HG03039 (cell line): ENCODE measurements around the gene DOCK4.
"Not testable (repeated sequence)": the region's sequence is repeated elsewhere in the genome, so short reads cannot be mapped to it uniquely, and the experiment has no call there.

Source experiments
- ATAC-seq: cut with Tn5 transposase; IDR thresholded peaks from one replicate; pipeline ENCODE4 v1.9.1; 2021; ENCODE audit warnings: mild to moderate bottlenecking, moderate library complexity; ENCODE audit not compliant: unreplicated experiment

The DOCK4 gene

DNA sequence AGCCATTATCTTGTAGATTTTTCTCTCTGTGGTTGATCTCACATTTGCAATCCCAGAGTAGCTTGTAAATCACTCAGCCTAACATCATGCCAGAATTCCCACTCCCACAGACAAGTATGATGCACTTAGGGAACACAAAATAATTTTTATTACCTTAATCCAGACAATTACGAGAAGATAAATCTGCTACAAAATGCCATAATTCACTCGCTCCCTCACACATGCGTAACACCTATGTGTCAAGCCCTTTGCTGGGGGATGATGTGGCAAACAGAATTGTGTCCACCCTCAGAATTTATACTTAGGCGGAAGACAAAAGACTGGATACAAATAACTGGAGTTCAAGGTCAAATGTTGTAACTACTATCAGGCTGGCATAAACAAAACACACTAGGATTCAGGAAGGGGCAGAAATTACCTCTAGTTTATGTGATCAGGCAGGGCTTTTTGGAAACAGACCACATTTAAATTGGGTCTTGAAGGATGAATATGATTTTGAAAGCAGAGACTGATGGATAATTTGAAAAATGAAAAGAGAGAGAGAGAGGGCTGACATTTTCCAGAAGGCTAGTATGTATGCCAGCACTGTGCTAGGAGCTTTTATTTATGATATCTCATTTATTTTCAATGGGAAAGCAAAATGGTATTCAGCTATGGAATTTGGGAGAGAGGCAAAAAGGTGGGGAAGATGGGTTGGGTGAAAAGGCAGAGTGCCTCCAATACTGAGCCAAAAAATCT lies 69.8 kb downstream of the DOCK4 start:
- no peak for ATAC-seq

DNA sequence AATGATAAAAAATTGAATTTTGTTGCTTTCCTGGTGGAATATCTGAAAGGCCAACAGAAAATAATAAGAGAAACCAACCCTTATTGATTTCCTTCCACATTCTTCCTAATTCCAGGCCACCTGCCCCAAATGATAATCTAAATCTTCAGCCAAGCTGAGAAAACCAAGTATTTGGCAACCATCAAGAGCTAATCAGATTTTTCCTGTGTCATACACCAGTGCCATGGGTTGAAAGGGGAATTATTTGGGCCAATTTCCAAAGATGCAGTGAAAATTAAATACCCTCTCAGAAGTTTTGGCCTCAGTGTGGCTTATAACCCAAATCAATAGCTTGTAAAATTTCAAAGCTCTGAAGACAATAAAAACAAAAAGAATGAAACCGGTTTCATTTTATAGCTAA lies 70.4 kb downstream of the DOCK4 start:
- ATAC-seq, result no peak

DNA sequence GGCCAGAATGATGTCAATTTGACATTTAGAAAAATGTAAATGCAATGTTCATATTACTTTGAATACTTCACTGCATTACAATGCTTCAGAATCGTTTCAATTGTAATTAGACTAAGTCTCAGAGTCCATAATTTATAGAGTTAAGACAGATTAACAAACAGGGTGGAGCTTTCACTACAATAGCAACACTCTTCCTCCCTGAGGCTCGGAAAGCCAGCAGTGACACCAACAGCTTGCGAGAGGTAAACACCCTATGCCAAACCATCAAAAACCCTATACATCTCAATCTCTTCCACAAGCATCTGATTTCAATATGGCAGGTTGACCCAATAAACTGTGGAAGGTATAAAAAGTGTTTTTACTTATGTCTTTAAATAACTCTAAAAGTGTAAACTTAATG lies 72.2 kb downstream of the DOCK4 start:
- no peak for ATAC-seq

DNA sequence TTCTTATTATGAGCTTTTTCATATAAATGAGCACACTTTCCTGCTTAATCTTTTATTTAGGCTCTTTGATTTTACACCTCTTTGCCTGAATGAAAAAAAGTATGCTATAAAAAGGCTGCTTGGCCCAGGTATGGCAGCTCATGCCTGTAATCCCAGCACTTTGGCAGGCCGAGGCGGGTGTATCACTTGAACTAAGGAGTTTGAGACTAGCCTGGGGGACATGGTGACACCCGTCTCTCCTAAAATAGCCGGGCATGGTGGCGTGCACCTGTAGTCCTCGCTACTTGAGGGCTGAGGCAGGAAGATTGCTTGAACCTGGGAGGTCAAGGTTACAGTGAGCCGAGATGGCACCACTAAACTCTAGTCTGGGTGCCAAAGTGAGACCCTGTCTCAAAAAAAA lies 72.9 kb downstream of the DOCK4 start:
- no peak for ATAC-seq

DNA sequence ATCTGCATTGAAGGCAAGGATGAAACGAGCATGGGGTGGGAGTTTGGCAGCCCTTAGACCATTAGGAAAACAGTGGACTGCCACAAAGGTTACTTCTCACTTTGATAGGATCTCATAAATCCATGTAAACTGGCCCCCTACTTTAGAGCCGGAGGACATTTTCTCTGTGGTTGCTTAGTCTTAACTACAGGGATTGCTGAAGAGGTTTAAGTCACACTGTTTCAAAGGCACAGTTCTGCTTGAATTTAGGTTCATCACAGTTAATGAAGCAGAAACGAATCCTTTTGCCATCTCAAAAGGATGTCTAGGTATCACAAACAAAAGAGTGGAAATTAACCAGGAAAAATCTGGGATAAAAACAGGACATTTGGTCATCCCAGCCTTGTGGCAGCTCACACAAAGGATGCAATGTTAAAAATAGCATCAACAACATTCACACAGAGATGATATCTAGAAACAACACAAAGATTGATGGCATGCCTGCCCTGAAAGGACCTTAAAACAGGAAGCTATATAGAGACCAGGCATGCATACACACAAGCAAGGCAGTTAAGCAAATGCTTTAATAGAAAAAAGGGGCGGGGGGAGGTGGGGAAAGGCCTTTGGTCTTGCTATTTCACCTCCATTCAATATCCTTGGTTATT lies 74.0 kb downstream of the DOCK4 start:
- no peak for ATAC-seq

DNA sequence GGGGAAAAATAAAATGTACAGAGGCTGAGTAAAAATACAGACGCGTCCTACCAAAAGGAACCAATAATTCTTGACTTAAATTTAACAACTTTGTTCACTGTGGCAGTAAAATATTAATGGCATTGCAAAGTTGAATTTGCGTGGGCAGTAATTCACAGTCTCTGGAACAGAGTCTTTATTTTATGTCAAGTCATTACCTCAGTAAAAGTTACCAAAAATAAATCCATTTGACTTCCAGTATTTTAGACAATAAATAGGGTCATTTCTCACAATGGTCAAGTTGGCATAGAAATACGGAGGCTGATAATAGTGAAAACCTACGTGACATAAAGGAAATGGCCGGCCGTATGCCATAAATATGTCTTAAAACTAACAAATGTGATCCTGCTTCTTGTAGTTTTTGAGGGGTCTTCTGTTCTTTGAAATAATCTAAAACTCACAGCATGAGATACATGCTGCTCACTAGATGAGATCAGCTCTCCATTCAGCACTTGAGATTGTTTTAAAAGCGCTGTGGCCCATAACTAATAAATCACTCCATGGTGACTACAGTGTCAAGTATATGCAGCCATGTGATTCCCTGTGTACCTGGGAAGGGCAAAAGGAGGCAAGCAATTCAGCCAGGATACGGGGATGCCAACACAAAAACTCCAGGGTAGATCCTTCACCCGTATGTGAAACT lies 75.3 kb downstream of the DOCK4 start:
- ATAC-seq, result no peak

DNA sequence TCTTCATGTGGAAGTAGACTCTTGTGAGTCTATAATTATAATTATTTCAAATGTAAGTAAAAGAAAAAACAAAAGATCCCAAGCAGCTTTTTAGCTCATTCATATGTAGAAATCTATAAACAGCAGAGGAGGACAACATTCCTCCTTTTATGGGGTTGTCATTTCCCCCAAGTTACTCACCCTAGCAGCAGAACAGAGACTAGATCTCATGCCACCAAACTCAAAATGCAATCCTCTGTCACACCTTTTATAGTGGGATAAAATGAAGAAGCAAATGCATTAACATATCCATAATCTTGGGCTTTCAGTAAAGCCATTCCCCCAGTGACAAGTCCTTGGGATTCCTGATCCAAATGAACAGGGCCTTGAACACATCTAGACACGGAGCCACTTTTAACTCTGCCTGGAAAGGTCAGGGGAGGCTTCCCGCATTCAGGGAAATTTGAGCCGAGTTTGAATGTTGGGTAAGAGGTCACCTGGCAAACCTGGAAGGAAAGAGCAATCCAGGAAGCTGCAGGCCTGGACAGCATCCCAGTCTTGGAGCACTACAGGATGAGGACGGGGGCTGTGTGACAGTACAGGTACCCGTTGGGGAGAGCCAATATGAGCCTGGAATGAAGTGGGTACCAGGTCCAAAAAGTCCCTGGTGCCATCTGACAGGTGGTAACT lies 76.4 kb downstream of the DOCK4 start:
- ATAC-seq, result no peak

DNA sequence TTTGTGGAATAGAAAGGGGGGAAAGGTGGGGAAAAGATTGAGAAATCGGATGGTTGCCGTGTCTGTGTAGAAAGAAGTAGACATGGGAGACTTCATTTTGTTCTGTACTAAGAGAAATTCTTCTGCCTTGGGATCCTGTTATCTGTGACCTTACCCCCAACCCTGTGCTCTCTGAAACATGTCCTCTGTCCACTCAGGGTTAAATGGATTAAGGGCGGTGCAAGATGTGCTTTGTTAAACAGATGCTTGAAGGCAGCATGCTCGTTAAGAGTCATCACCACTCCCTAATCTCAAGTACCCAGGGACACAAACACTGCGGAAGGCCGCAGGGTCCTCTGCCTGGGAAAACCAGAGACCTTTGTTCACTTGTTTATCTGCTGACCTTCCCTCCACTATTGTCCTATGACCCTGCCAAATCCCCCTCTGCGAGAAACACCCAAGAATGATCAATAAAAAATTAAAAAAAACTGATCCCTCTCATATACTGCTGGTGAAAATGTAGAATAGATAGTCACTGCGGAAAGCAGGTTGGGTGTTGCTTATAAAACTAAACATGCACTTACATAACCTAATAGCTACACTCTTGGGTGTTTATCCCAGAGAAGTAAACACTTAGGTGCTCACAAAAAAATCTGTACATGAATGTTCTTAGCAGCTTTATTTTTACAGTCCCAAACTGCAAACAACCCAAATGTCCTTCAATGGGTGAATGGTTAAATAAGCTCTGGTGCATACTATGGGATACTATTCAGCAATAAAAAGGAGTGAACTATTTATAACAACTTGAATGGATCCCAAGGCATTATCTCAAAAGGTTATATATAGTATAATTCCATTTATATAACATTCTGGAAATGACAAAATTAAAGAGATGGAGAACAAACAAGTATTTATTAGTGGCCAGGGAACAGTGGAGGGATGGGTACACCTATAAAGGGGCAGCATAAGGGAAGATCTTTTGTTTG lies 77.5 kb downstream of the DOCK4 start:
- ATAC-seq, result not testable (repeated sequence)

DNA sequence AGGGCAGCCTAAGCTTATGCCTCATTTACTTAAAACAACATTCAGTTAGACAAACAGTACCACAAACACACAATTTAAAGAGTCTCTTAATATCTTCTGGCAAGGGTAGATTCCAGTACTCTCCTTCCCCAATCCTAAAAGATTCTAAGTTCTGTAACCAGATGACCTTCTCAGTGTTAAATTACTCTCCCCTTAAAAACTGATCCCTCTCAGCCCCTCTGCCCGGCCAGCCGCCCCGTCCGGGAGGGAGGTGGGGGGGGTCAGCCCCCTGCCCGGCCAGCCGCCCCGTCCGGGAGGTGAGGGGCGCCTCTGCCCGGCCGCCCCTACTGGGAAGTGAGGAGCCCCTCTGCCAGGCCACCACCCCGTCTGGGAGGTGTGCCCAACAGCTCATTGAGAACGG lies 78.2 kb downstream of the DOCK4 start:
- ATAC-seq, result not testable (repeated sequence)

DNA sequence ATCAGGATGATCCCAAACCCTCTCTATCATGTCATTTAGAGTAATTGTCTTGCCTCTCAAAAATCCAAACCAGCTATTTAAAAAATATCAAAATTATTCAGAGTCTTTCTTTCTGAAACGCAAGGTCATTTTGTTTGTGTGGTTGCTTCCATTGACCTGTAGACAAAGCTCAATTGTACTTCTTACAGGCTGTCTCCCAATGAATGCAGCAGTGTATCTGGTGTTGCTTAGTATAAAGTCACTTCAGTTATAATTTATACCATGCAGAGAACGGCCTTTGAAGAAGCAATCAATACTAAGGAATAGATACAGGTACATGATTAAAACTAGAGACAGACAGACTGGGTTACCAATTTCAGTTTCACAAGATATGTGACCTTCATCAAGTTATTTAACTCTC lies 80.9 kb downstream of the DOCK4 start:
- no peak for ATAC-seq

DNA sequence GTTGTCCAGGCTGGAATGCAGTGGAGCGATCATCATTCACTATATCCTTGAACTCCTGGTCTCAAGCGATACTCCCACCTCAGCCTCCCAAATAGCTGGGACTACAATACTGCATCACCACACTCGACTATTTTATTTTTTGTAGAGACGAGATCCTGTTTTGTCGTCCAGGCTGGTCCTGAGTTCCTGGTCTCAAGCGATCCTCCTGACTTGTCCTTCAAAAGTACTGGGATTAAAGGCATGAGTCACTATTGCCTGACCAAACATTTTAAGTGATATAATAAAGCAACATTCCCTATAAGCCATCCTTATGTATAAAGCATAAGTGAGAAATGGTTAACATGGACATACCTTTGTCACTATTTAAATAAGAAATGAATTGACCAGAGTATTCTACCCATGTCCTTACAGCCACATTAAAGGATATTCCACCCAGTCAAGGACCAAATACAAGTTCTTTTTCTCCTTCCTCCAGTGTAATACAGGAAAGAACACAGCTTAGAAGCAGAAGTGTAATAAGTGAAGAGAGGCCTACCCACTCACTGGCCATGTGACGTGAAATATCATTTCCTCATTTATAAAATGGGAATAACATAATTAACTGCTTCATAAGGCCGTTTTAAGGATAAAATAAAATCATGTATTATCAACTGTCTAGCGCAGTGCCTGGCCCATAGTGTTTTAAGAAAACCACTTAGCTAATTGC lies 82.0 kb downstream of the DOCK4 start:
- no peak for ATAC-seq

DNA sequence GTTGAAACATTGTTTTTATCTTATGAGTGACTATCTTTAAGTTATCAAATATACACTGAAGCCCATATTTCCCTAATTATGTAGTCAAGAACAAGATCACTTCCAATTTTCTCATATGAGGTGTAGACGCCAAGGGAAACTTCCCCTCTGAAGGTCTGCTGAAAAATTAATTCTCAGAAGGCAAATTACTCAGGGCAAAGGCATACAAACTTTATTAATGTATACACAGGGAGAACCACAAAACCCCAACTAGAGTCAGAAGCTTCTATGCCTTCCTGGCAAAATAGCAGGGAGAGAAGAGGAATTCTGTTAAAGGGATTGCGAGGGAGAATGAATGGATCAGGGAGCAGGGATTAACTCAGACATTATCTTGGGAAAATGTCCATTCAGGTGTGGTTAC lies 83.4 kb downstream of the DOCK4 start:
- ATAC-seq, result no peak

DNA sequence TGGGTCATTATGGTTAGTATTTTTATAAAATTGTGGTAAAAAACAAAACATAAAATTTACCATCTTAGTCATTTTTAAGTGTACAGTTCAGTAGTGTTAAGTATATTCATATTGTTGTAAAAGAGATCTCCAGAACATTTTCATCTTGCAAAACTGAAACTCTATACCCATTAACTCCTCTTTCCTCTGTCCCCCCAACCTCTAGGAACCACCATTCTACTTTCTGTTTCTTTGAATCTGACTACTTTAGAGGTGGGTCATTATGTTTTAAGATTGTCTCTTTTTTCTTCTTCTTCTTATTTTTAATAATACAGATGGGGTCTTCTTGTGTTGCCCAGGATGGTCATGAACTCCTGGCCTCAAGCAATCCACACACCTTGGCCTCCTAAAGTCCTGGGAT lies 84.1 kb downstream of the DOCK4 start:
- ATAC-seq, result no peak

DNA sequence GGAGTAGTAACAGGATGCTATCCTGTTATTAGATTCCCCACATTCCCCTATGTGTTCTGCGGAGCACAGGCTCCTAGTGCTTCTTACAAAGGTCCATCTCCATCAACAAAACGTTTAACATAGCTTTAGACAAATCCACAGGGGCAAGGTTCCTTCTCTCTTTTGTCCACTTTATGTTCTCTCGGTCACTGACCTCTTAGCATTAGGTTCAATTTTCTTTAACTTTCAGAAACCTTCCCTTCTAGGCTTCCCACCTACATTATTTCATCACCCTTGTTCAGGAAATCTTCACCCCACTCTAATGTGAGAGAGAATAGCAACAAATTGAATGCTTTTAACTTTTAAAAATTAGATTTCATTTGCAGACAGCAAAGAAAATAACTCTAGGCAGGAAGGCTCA lies 84.9 kb downstream of the DOCK4 start:
- ATAC-seq, result no peak

DNA sequence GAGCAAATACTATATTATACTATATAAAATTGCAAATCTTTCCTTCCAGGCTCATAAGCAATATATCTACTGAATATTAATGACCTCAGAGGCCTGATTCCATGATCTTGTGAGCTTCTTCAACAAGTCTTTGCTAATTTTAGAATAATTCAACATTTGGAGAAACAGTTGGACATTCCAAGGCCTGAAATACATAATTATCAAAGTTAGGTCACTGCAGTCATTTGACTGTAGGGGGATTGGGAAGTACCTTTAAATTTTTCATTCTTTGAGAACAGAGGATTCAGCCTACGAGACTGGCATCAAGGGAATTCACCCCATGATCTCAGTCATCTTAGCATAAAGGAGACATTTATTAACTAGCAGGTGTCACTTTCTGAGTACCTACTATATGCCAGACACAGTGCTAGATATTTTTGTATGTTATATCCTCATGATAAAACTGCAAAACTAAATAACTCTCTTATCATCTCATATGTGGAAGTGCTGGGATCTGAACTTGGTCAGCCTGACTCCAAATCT lies 85.4 kb downstream of the DOCK4 start:
- no peak for ATAC-seq

DNA sequence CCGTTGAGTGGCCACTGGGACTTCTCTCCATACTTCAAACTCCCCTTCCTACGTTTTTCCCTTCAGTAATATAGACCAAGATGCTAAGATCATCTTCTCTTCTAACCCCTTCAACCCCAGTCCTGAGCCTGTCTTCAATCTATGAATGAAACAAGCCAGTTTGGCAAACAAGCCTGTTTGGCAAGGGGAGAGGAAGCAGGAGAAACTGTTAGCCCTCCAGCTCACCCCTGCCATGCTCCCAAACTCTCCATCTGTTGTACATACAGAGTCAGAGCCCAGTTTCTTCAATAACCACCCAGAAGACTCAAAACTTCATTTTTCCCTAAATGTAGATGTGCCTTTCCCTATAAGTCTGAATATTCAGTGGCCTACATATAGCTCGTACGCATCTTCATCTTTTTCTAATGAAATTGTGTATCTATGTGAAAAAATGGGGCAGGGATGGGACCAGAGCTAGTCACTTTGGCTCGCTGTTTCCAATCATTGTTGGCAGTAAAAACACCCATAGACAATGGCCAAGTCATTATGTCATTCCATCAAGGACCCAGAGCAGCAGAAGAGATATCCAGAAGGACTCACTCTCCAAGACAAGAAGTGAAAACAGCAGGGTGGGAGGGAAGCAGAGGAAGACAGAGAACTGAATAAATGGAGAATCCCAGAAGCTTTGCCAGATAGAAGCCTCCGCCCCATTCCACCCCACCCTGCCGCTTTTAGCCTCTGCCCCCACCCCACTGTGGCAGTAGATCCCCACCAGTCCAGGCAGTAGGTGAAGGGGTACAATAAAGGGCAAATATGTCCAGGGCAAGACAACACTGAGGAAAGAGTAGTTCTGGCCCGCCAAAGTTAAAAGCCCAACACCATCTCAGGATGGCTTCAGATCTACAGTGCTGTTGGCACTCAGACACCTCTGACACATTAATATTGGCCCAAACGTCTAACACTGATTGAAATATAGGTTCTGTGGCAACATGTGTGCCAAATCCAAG lies 87.3 kb downstream of the DOCK4 start:
- no peak for ATAC-seq

DNA sequence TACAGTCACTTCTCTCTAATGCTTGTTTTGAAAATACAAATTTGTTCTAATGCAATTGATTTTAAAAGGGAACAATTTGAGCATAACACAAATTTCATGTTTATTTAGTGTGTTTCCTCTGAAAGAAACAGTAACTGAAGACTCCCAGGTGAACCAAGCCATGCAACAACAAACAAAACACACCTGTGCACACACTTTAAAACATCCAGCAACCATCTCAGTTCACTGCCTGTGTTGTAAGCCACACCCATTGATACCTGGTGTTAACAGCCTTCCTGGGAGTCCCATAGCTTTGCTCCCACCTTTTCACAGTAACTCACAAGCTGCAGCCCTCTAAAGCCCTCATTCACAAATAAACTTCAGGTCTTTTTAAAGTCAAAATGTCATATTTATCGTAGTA lies 89.3 kb downstream of the DOCK4 start:
- no peak for ATAC-seq

DNA sequence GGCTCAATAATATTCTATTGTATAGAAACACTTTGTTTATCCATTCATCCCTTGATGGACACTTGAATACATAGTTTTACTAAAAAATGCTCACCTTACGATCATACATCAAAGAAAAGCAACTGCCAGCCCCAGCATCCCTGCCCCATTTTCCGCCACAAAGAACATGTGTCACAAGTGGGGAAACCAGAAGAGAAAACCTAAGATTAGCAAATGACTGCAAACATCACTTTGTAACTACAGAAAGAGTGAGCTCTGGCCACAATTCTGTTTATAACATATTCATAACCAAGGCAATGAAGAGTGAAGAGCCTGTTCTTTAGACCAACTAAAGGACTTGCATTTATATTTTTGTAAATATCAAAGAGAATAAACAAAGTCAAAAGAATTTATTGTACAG lies 89.8 kb downstream of the DOCK4 start:
- ATAC-seq, result no peak

DNA sequence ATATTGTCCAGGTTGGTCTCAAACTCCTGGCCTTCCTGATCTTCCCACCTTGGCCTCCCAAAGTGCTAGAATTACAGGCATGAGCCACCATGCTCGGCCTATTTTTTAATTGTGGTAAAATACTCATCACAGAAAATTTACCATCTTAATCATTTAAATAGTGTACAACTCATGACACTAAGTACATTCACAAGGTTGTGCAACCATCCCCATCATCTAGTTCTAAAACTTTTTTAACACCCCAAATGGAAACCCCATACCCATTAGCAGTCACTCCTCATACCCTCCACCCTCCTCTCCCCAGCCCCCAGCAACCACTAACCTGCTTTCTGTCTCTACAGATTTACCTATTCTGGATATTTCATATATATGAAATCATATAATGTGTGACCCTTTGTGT lies 90.3 kb downstream of the DOCK4 start:
- no peak for ATAC-seq
